ENCODE results near the gene NACA. TPM values are rescaled to one million over a fixed set of nuclear protein-coding genes. Genes with fewer than 3 reads are reported as not detected.

The NACA gene
- total RNA-seq, 1 experiment from 2014 or later = 896 TPM

DNA sequence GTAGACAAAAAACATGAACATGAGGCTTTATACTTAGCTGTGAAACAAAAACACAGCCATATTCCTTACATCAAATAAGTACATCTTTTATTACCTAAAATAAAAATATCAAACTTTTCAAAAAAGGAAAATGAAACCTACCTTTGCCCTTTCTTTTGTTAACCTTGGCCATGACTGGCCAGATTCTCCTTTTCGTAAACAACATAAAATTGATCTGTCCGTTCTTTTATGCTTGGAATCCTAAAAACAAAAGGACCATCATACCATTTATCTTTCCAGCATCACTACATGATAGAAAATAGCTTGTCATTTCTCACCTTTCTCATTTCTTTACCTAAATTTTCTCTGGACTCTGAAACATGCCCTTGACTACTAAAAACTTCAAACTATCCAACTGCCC lies 53.5 kb downstream of the NACA start:
- Histone ChIP-seq H3K36me3 (ENCODE audit: control insufficient read depth in 1 of 2, insufficient read depth in 2 of 2, low read length in 2 of 2) (peaks cover 39 to 58% of the 10 kb centered on the region in 2 experiments), H3K79me2 (ENCODE audit: insufficient read depth, low read length) (peaks cover 100% of the 10 kb centered on the region), H3K9me3 (ENCODE audit: control insufficient read depth in 1 of 2, insufficient read depth in 1 of 2, low read depth in 1 of 2, low read length in 2 of 2) (no peaks in the 10 kb centered on the region), H3K27ac (ENCODE audit: low read depth, low read length) (no peak overlapping the region), H3K9me2 (ENCODE audit: insufficient read depth) (no peaks in the 10 kb centered on the region), H4K20me1 (ENCODE audit: insufficient read depth) (peaks cover 67% of the 10 kb centered on the region; the same call in 1 of the 2 replicates), H3K9ac (ENCODE audit: low read length) (no peak overlapping the region), H3K4me2 (ENCODE audit: low read length) (no peak overlapping the region), H3K4me1 (ENCODE audit: control insufficient read depth in 1 of 2, insufficient read depth in 2 of 2, low read length in 2 of 2) (peaks cover 11 to 57% of the 10 kb centered on the region in 2 experiments), H3K27me3 (ENCODE audit: insufficient read depth, low read length) (no peaks in the 10 kb centered on the region), H3K4me3 (replicated peaks in 1 of 2; ENCODE audit: low read depth in 1 of 2, low read length in 2 of 2) (no peak overlapping the region), H2AFZ (ENCODE audit: low read depth, low read length, poor library complexity, severe bottlenecking) (no peak overlapping the region)
- no TSS peak for BruUV-seq (replicated peaks)
- DNase-seq (ENCODE audit: low read depth, low spot score) (no peak), ATAC-seq (no peak)
- intact Hi-C loops (cut with micrococcal nuclease) = no loop called here
- CTCF ChIA-PET = no interaction called here
- POLR2A ChIA-PET = interaction anchor here (1.0 to 1.1 kb wide), 2 partner anchors 16 to 17 kb away, joined by 3 read pairs; partner anchors contain the start of gene PTGES3
- TF ChIP-seq TCF7L2 (IDR thresholded peaks at IDR 0.05; ENCODE audit: borderline replicate concordance, extremely low read depth, insufficient read depth, insufficient read length) = no peak
- TF ChIP-seq FOSL1 (IDR thresholded peaks at IDR 0.05; ENCODE audit: low read depth) = no peak
- no peak for TF ChIP-seq EZH2phosphoT487 (IDR thresholded peaks at IDR 0.05; ENCODE audit: borderline replicate concordance)
- TF ChIP-seq JUND (IDR thresholded peaks at IDR 0.05) = no peak
- TF ChIP-seq ELF1 (IDR thresholded peaks at IDR 0.05; ENCODE audit: borderline replicate concordance, low read depth) = no peak
- no peak for TF ChIP-seq RAD21 (IDR thresholded peaks at IDR 0.05; ENCODE audit: low read depth)
- TF ChIP-seq, protein P1, sequence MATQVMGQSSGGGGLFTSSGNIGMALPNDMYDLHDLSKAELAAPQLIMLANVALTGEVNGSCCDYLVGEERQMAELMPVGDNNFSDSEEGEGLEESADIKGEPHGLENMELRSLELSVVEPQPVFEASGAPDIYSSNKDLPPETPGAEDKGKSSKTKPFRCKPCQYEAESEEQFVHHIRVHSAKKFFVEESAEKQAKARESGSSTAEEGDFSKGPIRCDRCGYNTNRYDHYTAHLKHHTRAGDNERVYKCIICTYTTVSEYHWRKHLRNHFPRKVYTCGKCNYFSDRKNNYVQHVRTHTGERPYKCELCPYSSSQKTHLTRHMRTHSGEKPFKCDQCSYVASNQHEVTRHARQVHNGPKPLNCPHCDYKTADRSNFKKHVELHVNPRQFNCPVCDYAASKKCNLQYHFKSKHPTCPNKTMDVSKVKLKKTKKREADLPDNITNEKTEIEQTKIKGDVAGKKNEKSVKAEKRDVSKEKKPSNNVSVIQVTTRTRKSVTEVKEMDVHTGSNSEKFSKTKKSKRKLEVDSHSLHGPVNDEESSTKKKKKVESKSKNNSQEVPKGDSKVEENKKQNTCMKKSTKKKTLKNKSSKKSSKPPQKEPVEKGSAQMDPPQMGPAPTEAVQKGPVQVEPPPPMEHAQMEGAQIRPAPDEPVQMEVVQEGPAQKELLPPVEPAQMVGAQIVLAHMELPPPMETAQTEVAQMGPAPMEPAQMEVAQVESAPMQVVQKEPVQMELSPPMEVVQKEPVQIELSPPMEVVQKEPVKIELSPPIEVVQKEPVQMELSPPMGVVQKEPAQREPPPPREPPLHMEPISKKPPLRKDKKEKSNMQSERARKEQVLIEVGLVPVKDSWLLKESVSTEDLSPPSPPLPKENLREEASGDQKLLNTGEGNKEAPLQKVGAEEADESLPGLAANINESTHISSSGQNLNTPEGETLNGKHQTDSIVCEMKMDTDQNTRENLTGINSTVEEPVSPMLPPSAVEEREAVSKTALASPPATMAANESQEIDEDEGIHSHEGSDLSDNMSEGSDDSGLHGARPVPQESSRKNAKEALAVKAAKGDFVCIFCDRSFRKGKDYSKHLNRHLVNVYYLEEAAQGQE (IDR thresholded peaks at IDR 0.05; ENCODE audit: low read depth) = no peak
- TF ChIP-seq SP1 (IDR thresholded peaks at IDR 0.05; ENCODE audit: low read depth) = no peak
- TF ChIP-seq CBX3 (IDR thresholded peaks at IDR 0.05; ENCODE audit: low read depth) = no peak
- no peak for TF ChIP-seq ZNF274 (IDR thresholded peaks at IDR 0.05; ENCODE audit: low read depth, low read length)
- no peak for TF ChIP-seq SRF (IDR thresholded peaks at IDR 0.05; ENCODE audit: low read depth)
- TF ChIP-seq MAX (IDR thresholded peaks at IDR 0.05) = no peak
- TF ChIP-seq EGR1 (IDR thresholded peaks at IDR 0.05; ENCODE audit: low read depth) = no peak
- no peak for TF ChIP-seq POLR2A (IDR thresholded peaks at IDR 0.05; ENCODE audit: borderline replicate concordance, extremely low read depth, insufficient read depth, insufficient read length)
- RAD21 ChIA-PET (ENCODE audit: low non-redundant PET in 1 of 2, low total read pairs in 2 of 2, uncharacterized antibody in 2 of 2, unreplicated experiment in 2 of 2) = no interaction called here

Measured in HCT116 (cell line).